Fibroblast of pulmonary artery (primary cell): ENCODE data around the gene APBB2.

Experiments
- DNase-seq: peaks from one replicate; pipeline ENCODE4 v3.0.0-alpha.2; 2010; ENCODE audit warnings: low read depth
- H3K4me3 ChIP-seq: replicated peaks from 2 replicates; pipeline ENCODE4 v1.5.1; 2011; ENCODE audit warnings: low read depth, mild to moderate bottlenecking, control low read depth, low read length, moderate library complexity
- TF ChIP-seq, protein P1 (sequence below): IDR thresholded peaks from 2 replicates; pipeline ENCODE4 v1.5.1; 2011; ENCODE audit warnings: mild to moderate bottlenecking, control low read depth, low read length, inconsistent platforms; ENCODE audit errors: missing control alignments

Gene APBB2

DNA sequence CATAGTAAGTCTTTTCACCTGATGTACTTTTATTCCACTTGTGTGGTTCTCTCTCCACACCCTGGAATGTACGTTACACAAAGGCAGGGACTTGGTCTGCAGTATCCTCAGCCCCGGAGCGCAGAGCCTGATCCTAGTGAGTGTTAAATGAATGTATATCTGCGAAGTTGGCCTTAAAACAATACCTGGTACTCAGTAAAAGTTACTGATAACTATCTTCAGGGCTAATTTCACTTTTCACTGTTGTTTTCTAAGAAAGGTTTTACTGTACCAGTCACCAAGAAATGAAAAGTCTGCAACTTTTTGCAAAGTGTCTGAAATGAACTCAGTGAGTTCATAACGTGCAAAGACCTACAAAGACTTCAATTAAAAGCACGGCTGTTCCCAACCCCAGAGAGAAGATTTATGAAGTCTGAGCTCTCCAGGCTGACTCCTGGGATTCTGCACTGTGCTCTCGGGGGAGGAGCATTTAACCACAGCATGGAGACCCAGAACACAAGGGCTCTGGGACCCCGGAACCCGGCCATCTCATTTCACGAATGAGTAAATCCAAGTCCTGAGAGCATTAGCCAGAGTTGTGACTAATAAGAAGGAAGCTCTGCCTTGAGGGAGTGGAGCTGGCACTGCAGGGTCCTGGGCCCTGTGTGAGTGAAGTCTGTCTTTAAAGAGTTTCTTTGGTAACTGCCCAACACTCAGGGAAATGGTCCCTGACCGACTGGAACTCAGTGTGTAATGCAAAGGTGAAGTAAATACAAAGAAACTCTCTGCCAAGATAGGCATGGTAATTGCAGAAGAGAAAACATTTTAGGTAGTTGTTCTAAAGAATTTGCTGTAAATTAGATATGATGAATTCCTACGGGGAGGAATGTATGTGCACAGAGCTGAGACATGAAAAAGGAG is 298.8 kb downstream of the APBB2 start:
- no peak overlapping the region for H3K4me3 ChIP-seq
- no peak for DNase-seq

GRCh38 chr4:40912460-40913184 is 301.7 kb downstream of the APBB2 start:
- peak; percentile 48 for DNase-seq
- TF ChIP-seq, protein P1, sequence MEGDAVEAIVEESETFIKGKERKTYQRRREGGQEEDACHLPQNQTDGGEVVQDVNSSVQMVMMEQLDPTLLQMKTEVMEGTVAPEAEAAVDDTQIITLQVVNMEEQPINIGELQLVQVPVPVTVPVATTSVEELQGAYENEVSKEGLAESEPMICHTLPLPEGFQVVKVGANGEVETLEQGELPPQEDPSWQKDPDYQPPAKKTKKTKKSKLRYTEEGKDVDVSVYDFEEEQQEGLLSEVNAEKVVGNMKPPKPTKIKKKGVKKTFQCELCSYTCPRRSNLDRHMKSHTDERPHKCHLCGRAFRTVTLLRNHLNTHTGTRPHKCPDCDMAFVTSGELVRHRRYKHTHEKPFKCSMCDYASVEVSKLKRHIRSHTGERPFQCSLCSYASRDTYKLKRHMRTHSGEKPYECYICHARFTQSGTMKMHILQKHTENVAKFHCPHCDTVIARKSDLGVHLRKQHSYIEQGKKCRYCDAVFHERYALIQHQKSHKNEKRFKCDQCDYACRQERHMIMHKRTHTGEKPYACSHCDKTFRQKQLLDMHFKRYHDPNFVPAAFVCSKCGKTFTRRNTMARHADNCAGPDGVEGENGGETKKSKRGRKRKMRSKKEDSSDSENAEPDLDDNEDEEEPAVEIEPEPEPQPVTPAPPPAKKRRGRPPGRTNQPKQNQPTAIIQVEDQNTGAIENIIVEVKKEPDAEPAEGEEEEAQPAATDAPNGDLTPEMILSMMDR = no peak
- H3K4me3 ChIP-seq = no peak overlapping the region

More for the DNA sequence above, 298.8 kb downstream of the APBB2 start:
- TF ChIP-seq, protein P1 = no peak

- peak; percentile 54 for DNase-seq
- TF ChIP-seq, protein P1 = no peak
- no peak overlapping the region for H3K4me3 ChIP-seq
Measured at GRCh38 chr4:40910706-40911105, 303.6 kb downstream of the APBB2 start.

- DNase-seq = peak; percentile 74
- TF ChIP-seq, protein P1 = no peak
- H3K4me3 ChIP-seq = no peak overlapping the region
Measured at GRCh38 chr4:40909363-40909876, 304.9 kb downstream of the APBB2 start.

- TF ChIP-seq, protein P1 = peak; percentile 91
- H3K4me3 ChIP-seq = no peak overlapping the region
- DNase-seq = peak; percentile 85
Measured at GRCh38 chr4:40908702-40909362, 305.5 kb downstream of the APBB2 start.

DNA sequence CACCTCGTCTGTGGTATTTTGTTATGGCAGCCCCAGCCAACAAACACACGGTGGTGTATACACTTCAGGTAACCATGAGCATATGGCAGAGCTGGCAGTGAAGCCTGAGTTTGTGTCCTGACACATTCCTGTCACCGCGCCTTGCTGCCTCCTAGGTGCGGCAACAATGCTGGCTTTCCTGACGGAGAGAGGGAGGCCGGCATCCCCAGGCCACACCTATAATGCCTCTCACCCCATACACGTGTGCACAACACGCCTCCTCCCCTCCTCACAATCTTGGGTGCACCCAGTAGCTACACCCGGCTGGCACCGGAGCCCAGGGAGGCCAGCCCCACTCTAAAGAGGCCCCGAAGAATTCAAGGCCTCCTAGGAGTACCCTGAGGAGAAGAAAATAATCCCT is 306.0 kb downstream of the APBB2 start:
- no peak overlapping the region for H3K4me3 ChIP-seq
- DNase-seq = no peak
- TF ChIP-seq, protein P1 = no peak
